OCI-LY1 (cell line): ENCODE results near the gene FDXACB1.

Experiments
- H2AFZ ChIP-seq: fragments of 200-600 bp; sonication (generic), shearing (Covaris generic); 2 replicates; pipeline ENCODE4 v1.6.0; 2014; ENCODE audit warnings: antibody characterized with exemption, mild to moderate bottlenecking, low read length
- H3F3A ChIP-seq: fragments of 200-600 bp; sonication (generic), shearing (Covaris generic); 2 replicates; pipeline ENCODE4 v1.6.0; 2014; ENCODE audit warnings: mild to moderate bottlenecking, antibody characterized with exemption, low read length, moderate library complexity; ENCODE audit not compliant: insufficient read depth
- H3K27ac ChIP-seq: fragments of 200-600 bp; sonication (generic); 2 replicates; pipeline ENCODE4 v1.5.1; 2014; ENCODE audit warnings: low read length, mixed run types, mild to moderate bottlenecking, low read depth; ENCODE audit not compliant: poor library complexity, severe bottlenecking
- H3K27me3 ChIP-seq: fragments of 200-600 bp; sonication (generic); 2 replicates; pipeline ENCODE4 v1.6.0; 2014; ENCODE audit warnings: antibody characterized with exemption, mild to moderate bottlenecking, low read length, moderate library complexity; ENCODE audit not compliant: insufficient read depth
- H3K36me3 ChIP-seq: fragments of 200-600 bp; sonication (generic); 2 replicates; pipeline ENCODE4 v1.6.1; 2014; ENCODE audit warnings: mild to moderate bottlenecking, antibody characterized with exemption, low read length, moderate library complexity, mixed read lengths; ENCODE audit not compliant: insufficient read depth
- H3K4me1 ChIP-seq: fragments of 200-600 bp; sonication (generic); 2 replicates; pipeline ENCODE4 v1.5.1; 2014; ENCODE audit warnings: mild to moderate bottlenecking, low read length, moderate library complexity; ENCODE audit not compliant: insufficient read depth, severe bottlenecking
- H3K4me2 ChIP-seq: fragments of 200-600 bp; sonication (generic), shearing (Covaris generic); 2 replicates; pipeline ENCODE4 v1.6.1; 2014; ENCODE audit warnings: low read length
- H3K4me3 ChIP-seq: fragments of 200-600 bp; sonication (generic); 2 replicates; pipeline ENCODE4 v1.5.1; 2014; ENCODE audit warnings: low read length, low read depth, mild to moderate bottlenecking, mixed read lengths; ENCODE audit not compliant: poor library complexity, severe bottlenecking
- H3K79me2 ChIP-seq: fragments of 200-600 bp; shearing (Covaris generic); 2 replicates; pipeline ENCODE4 v1.6.1; 2016; ENCODE audit warnings: mixed run types, low read length, mixed read lengths; ENCODE audit not compliant: insufficient read depth
- H3K9ac ChIP-seq: fragments of 200-600 bp; sonication (generic), shearing (Covaris generic); 2 replicates; pipeline ENCODE4 v1.6.1; 2014; ENCODE audit warnings: mild to moderate bottlenecking, low read length, mixed read lengths
- H3K9me2 ChIP-seq: fragments of 200-600 bp; sonication (generic), shearing (Covaris generic); 2 replicates; pipeline ENCODE4 v1.6.1; 2014; ENCODE audit warnings: low read depth, mild to moderate bottlenecking, low read length, mixed read lengths
- H3K9me3 ChIP-seq: fragments of 200-600 bp; shearing (Covaris generic); 2 replicates; pipeline ENCODE4 v1.6.1; 2014; ENCODE audit warnings: low read length, mixed read lengths
- H4K20me1 ChIP-seq: fragments of 200-600 bp; sonication (generic), shearing (Covaris generic); 2 replicates; pipeline ENCODE4 v1.6.0; 2016; ENCODE audit warnings: mild to moderate bottlenecking, low read length; ENCODE audit not compliant: insufficient read depth
- EZH2 ChIP-seq: fragments of 200-600 bp; sonication (generic), shearing (Covaris generic); IDR thresholded peaks from 2 replicates; pipeline ENCODE4 v1.8.0; 2017; ENCODE audit warnings: borderline replicate concordance, mixed run types, mild to moderate bottlenecking, antibody characterized with exemption, low read length, moderate library complexity, mixed read lengths
- TF ChIP-seq, protein P1 (sequence below): fragments of 200-600 bp; sonication (generic), shearing (Covaris generic); IDR thresholded peaks from 2 replicates; pipeline ENCODE4 v1.5.1; 2017; ENCODE audit warnings: mild to moderate bottlenecking, antibody characterized with exemption, low read length, moderate library complexity, mixed read lengths

Gene FDXACB1

GRCh38 chr11:111911563-111912401 is 32.8 kb upstream of the FDXACB1 start, which contains the start of gene CRYAB:
CRYAB (minus strand) TSS chr11:111911770; CDS start chr11:111911724, 46 bp downstream.
- Histone ChIP-seq H2AFZ (no peak within 1 kb of the TSS), H3K9me3 (no peaks in the 10 kb centered on the region), H3K9ac (no peak within 1 kb of the TSS), H3K27me3 (peaks cover 7% of the 10 kb centered on the region; the same call in 1 of the 2 replicates), H3K4me2 (no peak within 1 kb of the TSS), H3K4me1 (no peaks in the 10 kb centered on the region), H3K4me3 (no peak within 1 kb of the TSS), H3K27ac (no peak within 1 kb of the TSS), H3K79me2 (no peaks in the 10 kb centered on the region), H3K36me3 (no peaks in the 10 kb centered on the region), H3K9me2 (no peaks in the 10 kb centered on the region), H3F3A (no peaks in the 10 kb centered on the region), H4K20me1 (no peaks in the 10 kb centered on the region)
- TF ChIP-seq, protein P1, sequence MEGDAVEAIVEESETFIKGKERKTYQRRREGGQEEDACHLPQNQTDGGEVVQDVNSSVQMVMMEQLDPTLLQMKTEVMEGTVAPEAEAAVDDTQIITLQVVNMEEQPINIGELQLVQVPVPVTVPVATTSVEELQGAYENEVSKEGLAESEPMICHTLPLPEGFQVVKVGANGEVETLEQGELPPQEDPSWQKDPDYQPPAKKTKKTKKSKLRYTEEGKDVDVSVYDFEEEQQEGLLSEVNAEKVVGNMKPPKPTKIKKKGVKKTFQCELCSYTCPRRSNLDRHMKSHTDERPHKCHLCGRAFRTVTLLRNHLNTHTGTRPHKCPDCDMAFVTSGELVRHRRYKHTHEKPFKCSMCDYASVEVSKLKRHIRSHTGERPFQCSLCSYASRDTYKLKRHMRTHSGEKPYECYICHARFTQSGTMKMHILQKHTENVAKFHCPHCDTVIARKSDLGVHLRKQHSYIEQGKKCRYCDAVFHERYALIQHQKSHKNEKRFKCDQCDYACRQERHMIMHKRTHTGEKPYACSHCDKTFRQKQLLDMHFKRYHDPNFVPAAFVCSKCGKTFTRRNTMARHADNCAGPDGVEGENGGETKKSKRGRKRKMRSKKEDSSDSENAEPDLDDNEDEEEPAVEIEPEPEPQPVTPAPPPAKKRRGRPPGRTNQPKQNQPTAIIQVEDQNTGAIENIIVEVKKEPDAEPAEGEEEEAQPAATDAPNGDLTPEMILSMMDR: no peak
- TF ChIP-seq EZH2: no peak

DNA sequence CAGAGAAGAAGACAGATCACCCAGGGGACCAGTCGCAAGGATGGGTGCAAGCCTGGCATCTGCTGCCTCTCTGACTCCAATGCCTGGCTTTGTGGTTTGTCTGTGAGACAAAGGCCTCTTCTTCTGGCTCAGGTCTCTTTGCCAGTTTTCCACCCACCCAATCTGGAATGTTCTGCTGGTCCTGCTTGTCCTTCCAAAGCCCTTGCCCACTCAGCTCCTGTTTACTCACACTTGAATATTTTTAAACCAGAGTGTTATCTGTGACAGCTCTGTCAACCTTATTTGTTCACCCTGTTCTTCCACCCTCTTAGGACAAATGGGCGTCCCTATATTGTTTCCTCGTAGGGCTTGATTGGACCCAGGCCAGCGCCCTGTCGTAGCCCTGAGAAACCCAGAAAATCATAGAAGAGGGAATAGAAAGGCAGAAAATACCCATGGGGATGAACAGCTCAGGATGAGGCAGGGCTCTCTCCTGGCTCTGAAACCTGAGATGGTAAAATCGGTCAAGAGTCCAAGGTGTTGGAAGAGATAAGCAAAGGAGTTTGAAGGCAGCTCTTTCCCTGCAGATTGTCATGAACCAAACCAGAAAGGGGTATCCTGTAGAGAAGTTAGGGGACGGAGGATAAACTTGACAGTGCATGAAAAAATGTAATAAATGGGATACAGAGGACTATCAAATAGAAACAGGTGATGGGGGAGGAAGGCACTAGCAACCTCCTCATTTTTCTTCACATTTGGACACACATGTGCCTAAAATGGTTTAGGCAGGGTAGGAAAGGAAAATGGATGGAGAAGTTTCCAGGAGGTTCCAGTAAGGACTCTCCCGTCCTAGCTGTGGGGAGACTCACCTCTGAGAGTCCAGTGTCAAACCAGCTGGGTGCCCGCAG is 32.0 kb upstream of the FDXACB1 start:
- Histone ChIP-seq H3F3A (no peaks in the 10 kb centered on the region), H3K9me2 (no peaks in the 10 kb centered on the region), H3K9ac (no peak overlapping the region), H3K4me2 (no peak overlapping the region), H3K36me3 (no peaks in the 10 kb centered on the region), H3K9me3 (no peaks in the 10 kb centered on the region), H3K4me1 (no peaks in the 10 kb centered on the region), H2AFZ (no peak overlapping the region), H3K27me3 (peaks cover 7% of the 10 kb centered on the region; the same call in 1 of the 2 replicates), H3K4me3 (no peak overlapping the region), H3K27ac (no peak overlapping the region), H4K20me1 (no peaks in the 10 kb centered on the region), H3K79me2 (no peaks in the 10 kb centered on the region)
- TF ChIP-seq EZH2: no peak
- TF ChIP-seq, protein P1: no peak

- no peak overlapping the region for H3K27ac ChIP-seq
- H3K9me3 ChIP-seq: no peaks in the 10 kb centered on the region
Observed at GRCh38 chr11:111909378-111909777, 30.4 kb upstream of the FDXACB1 start.

More at GRCh38 chr11:111909378-111909777, 30.4 kb upstream of the FDXACB1 start:
- Histone ChIP-seq H3K4me2 (no peak overlapping the region), H2AFZ (no peak overlapping the region), H3K27me3 (peaks cover 6% of the 10 kb centered on the region; the same call in 1 of the 2 replicates), H3K79me2 (no peaks in the 10 kb centered on the region), H3K4me3 (no peak overlapping the region), H4K20me1 (no peaks in the 10 kb centered on the region), H3K9ac (no peak overlapping the region), H3K4me1 (no peaks in the 10 kb centered on the region), H3F3A (no peaks in the 10 kb centered on the region), H3K9me2 (no peaks in the 10 kb centered on the region), H3K36me3 (no peaks in the 10 kb centered on the region)
- no peak for TF ChIP-seq EZH2
- TF ChIP-seq, protein P1: no peak
